ENCODE measurements around the gene BRF1.
A peak's percentile ranks its signal among the peaks of the same experiment; 100 is the strongest.
"Not testable (repeated sequence)": the region's sequence is repeated elsewhere in the genome, so short reads cannot be mapped to it uniquely, and the experiment has no call there.

The BRF1 gene

GRCh38 chr14:105282098-105282725, 18.6 kb downstream of the BRF1 start:
- TF ChIP-seq CTCF (IDR thresholded peaks at IDR 0.05; ENCODE audit: extremely low read depth, missing control alignments), result no peak
- DNase-seq (ENCODE audit: low spot score), result no peak

- TF ChIP-seq CTCF (IDR thresholded peaks at IDR 0.05; ENCODE audit: extremely low read depth, missing control alignments), result peak; percentile 40
- peak; percentile 74 for DNase-seq (ENCODE audit: low spot score)
These were observed 19.3 kb downstream of the BRF1 start for GRCh38 chr14:105281371-105282097.

GRCh38 chr14:105280525-105280924, 20.3 kb downstream of the BRF1 start:
- TF ChIP-seq CTCF (IDR thresholded peaks at IDR 0.05; ENCODE audit: extremely low read depth, missing control alignments), result no peak
- no peak for DNase-seq (ENCODE audit: low spot score)

GRCh38 chr14:105279642-105280361, 21.0 kb downstream of the BRF1 start:
- no peak for TF ChIP-seq CTCF (IDR thresholded peaks at IDR 0.05; ENCODE audit: extremely low read depth, missing control alignments)
- DNase-seq (ENCODE audit: low spot score), result no peak

GRCh38 chr14:105277448-105277847, 23.4 kb downstream of the BRF1 start:
- DNase-seq (ENCODE audit: low spot score), result not testable (repeated sequence)

- TF ChIP-seq CTCF (IDR thresholded peaks at IDR 0.05; ENCODE audit: extremely low read depth, missing control alignments), result no peak
- no peak for DNase-seq (ENCODE audit: low spot score)
These were observed 25.4 kb downstream of the BRF1 start for GRCh38 chr14:105275267-105275946.

- no peak for TF ChIP-seq CTCF (IDR thresholded peaks at IDR 0.05; ENCODE audit: extremely low read depth, missing control alignments)
- DNase-seq (ENCODE audit: low spot score), result no peak
These were observed 26.2 kb downstream of the BRF1 start for GRCh38 chr14:105274637-105275036.
